Measurements from ENCODE around the gene LPP. TPM values are rescaled to one million over a fixed set of nuclear protein-coding genes. Genes with fewer than 3 reads are reported as not detected.

The LPP gene
- polyA plus RNA-seq, 3 donors: 14.1 to 23.2 (median 15.3) TPM

DNA sequence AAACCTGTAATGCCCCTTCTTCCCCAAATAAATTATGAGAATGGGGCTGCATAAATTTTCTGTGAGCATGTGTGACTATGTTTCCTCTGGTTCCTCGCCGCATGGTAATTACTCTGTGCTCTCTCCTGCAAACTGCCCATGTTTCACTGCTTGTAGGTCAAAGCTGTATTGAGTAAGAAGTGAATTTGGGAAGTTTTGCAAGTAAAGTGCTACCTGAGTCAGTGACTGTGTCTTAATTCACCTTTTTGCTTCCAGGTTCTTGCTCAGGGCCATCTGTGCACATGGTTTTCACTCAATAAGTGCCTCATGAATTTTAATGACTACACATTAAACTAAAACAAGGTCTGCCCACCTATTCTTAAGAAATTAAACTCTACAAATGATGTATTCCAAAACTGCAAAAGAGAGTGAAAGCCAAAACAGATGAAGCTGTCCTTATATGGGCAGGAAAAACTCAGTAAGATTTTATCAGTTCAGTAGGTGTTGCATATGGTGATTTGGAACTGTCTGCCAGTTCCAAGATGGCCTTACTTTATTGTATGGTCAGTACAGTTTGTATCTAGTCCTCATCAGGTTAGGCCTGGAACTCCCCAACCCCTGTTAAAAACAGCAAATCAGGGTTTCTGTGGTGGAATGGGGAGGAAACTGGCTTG, 100.0 kb downstream of the LPP start:
- WGBS (ENCODE audit: insufficient coverage): no CpG with 5 or more reads among the region's 2 CpGs

DNA sequence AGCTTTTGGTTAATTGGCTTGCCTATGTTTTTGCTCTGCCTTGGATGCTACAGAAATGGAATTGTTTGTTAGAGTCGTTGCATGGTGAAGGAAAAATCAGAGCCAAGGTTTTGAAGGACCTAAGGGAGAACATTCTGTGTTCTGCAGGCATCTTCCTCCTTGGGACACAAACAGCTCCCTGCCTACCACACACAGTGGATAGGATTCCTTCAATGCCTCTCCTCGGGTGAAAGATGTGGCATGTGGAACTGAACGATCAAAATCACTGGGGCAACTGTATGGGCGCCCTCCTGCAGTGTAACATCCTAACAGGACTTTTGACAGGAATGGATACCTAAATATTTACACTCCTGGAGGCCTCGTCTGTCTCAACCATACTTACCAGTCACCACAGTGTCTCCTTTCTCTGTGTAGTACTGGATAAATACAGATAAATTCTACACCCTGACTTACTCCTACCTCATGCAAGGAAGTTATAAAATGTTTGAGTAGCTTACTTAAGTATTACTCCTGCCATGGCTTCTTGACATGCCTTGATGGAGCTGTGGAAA, 100.6 kb downstream of the LPP start:
- Mint-ChIP-seq H3K4me3 (no peak overlapping the region), H3K4me1 (peaks cover 13% of the 10 kb centered on the region), H3K9me3 (peaks cover 0 to 4% (median 0%) of the 10 kb centered on the region in 7 donors), H3K27ac (no peak overlapping the region), H3K27me3 (ENCODE audit: low read depth in 3 of 3) (peaks cover 0 to 4% (median 1%) of the 10 kb centered on the region in 3 donors), H3K36me3 (peaks cover 9 to 17% of the 10 kb centered on the region in 2 donors)
- H3K36me3 ChIP-seq (replicated peaks in 1 of 2; ENCODE audit: control insufficient read depth in 1 of 2, insufficient read depth in 2 of 2, low read length in 2 of 2): peaks cover 0 to 13% of the 10 kb centered on the region in 2 donors
- no peaks in the 10 kb centered on the region for H3K9me3 ChIP-seq (replicated peaks in 1 of 2; ENCODE audit: control insufficient read depth in 1 of 2, insufficient read depth in 1 of 2, low read length in 2 of 2)
- no peak overlapping the region for H3K27ac ChIP-seq (ENCODE audit: low read depth in 1 of 2, low read length in 2 of 2)
- H2AFZ ChIP-seq (ENCODE audit: insufficient read depth, low read depth, low read length, poor library complexity, severe bottlenecking): no peak overlapping the region
- peaks cover 0 to 10% of the 10 kb centered on the region in 2 donors for H3K4me1 ChIP-seq (ENCODE audit: control insufficient read depth in 1 of 2, insufficient read depth in 2 of 2, low read length in 2 of 2)
- TF ChIP-seq, protein P1, sequence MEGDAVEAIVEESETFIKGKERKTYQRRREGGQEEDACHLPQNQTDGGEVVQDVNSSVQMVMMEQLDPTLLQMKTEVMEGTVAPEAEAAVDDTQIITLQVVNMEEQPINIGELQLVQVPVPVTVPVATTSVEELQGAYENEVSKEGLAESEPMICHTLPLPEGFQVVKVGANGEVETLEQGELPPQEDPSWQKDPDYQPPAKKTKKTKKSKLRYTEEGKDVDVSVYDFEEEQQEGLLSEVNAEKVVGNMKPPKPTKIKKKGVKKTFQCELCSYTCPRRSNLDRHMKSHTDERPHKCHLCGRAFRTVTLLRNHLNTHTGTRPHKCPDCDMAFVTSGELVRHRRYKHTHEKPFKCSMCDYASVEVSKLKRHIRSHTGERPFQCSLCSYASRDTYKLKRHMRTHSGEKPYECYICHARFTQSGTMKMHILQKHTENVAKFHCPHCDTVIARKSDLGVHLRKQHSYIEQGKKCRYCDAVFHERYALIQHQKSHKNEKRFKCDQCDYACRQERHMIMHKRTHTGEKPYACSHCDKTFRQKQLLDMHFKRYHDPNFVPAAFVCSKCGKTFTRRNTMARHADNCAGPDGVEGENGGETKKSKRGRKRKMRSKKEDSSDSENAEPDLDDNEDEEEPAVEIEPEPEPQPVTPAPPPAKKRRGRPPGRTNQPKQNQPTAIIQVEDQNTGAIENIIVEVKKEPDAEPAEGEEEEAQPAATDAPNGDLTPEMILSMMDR (IDR thresholded peaks at IDR 0.05): no peak
- no peak for DNase-seq
- H3K4me2 ChIP-seq (replicated peaks; ENCODE audit: extremely low read depth, low read length, poor library complexity, severe bottlenecking): no peak overlapping the region
- no peaks in the 10 kb centered on the region for H3K27me3 ChIP-seq (ENCODE audit: control insufficient read depth in 2 of 2, insufficient read depth in 2 of 2, low read length in 2 of 2)
- no peak overlapping the region for H3K4me3 ChIP-seq (replicated peaks in 1 of 3; ENCODE audit: low read depth in 2 of 3, low read length in 3 of 3)
- H3K9ac ChIP-seq (ENCODE audit: insufficient read depth, low read length, poor library complexity, severe bottlenecking): no peak overlapping the region
- WGBS (ENCODE audit: insufficient coverage): 100% methylated on average over 3 of the region's 5 CpGs
- intact Hi-C loops (cut with micrococcal nuclease): no loop called here
- H3K79me2 ChIP-seq (ENCODE audit: insufficient read depth, low read length): peaks cover 6% of the 10 kb centered on the region
- H4K20me1 ChIP-seq (ENCODE audit: insufficient read depth, low read length): peaks cover 5% of the 10 kb centered on the region

More for the DNA sequence above, 100.0 kb downstream of the LPP start:
- peaks cover 7 to 12% of the 10 kb centered on the region in 2 donors for H3K36me3 Mint-ChIP-seq
- Histone ChIP-seq H2AFZ (ENCODE audit: insufficient read depth, low read depth, low read length, poor library complexity, severe bottlenecking) (no peak overlapping the region), H3K9me3 (replicated peaks in 1 of 2; ENCODE audit: control insufficient read depth in 1 of 2, insufficient read depth in 1 of 2, low read length in 2 of 2) (no peaks in the 10 kb centered on the region), H3K27me3 (ENCODE audit: control insufficient read depth in 2 of 2, insufficient read depth in 2 of 2, low read length in 2 of 2) (no peaks in the 10 kb centered on the region), H3K27ac (ENCODE audit: low read depth in 1 of 2, low read length in 2 of 2) (no peak overlapping the region), H3K36me3 (replicated peaks in 1 of 2; ENCODE audit: control insufficient read depth in 1 of 2, insufficient read depth in 2 of 2, low read length in 2 of 2) (peaks cover 0 to 13% of the 10 kb centered on the region in 2 donors), H3K9ac (ENCODE audit: insufficient read depth, low read length, poor library complexity, severe bottlenecking) (no peak overlapping the region), H3K79me2 (ENCODE audit: insufficient read depth, low read length) (peaks cover 2% of the 10 kb centered on the region), H3K4me2 (replicated peaks; ENCODE audit: extremely low read depth, low read length, poor library complexity, severe bottlenecking) (no peak overlapping the region), H4K20me1 (ENCODE audit: insufficient read depth, low read length) (peaks cover 5% of the 10 kb centered on the region), H3K4me3 (replicated peaks in 1 of 3; ENCODE audit: low read depth in 2 of 3, low read length in 3 of 3) (no peak overlapping the region), H3K4me1 (ENCODE audit: control insufficient read depth in 1 of 2, insufficient read depth in 2 of 2, low read length in 2 of 2) (peaks cover 0 to 10% of the 10 kb centered on the region in 2 donors)
- H3K27ac Mint-ChIP-seq: no peak overlapping the region
- H3K4me3 Mint-ChIP-seq: no peak overlapping the region
- H3K4me1 Mint-ChIP-seq: peaks cover 13% of the 10 kb centered on the region
- intact Hi-C loops (cut with micrococcal nuclease): no loop called here
- H3K27me3 Mint-ChIP-seq (ENCODE audit: low read depth in 3 of 3): peaks cover 0 to 4% (median 1%) of the 10 kb centered on the region in 3 donors
- TF ChIP-seq, protein P1 (IDR thresholded peaks at IDR 0.05): no peak
- H3K9me3 Mint-ChIP-seq: peaks cover 0 to 4% (median 0%) of the 10 kb centered on the region in 7 donors
- DNase-seq: no peak

Measured in CD14-positive monocyte (primary cell).